SK-N-DZ (cell line): ENCODE data around the gene IL1RAPL2.

Experiments used
- DNase-seq: peaks from one replicate; pipeline ENCODE4 v3.0.0-alpha.2; 2015; ENCODE audit warnings: low spot score

The IL1RAPL2 gene

DNA sequence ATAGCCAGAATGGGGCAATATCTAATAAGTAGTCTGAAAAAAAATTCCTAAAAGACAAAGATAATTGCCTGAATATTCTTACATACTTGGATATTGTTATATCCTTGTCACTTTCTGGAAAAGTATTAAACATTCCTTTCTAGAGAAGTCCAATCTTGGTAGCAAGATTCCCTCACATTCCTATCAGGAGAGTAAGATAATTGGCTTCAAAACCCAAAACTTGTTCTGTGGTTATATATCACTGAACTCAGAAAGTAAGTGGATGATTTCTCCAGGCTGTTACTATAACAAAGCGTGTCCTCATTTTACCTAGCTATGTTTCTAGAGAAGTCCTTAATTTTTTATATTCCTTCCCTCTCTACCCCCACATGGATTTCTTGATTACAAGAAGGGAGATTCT, 700.5 kb downstream of the IL1RAPL2 start:
- no peak for DNase-seq

DNA sequence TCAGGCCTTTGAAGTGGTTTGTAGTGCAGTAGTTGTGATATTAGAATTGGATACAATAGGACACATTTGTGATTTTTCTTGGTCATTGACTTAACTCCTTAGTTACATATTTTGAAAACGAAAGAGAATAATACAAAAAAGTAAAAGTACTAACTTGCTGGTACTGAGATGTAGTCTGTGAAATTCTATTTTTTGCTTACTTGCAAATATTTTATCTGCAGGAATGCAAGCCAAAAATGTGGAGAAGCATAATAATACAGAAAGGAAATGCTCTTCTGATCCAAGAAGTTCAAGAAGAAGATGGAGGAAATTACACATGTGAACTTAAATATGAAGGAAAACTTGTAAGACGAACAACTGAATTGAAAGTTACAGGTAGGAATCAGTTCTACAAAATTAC, 701.2 kb downstream of the IL1RAPL2 start:
- no peak for DNase-seq

DNA sequence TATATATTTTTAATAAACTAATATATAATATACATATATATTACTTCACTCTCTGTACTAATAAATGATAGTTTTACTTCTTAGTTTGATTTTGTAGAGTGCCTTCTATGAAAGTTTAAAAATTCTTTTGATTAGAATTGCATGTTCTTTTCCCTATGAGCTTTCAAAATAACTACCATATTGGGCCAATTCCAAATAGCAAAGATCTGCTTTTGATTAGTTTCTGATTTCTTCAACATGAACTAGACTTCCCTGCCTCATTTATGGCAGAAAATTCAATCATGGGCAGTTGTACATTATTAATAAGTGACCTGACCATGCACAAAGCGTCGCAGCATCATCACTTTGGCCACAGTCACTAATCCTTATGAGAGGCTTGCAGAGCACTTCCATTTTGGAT, 703.4 kb downstream of the IL1RAPL2 start:
- DNase-seq, result no peak

DNA sequence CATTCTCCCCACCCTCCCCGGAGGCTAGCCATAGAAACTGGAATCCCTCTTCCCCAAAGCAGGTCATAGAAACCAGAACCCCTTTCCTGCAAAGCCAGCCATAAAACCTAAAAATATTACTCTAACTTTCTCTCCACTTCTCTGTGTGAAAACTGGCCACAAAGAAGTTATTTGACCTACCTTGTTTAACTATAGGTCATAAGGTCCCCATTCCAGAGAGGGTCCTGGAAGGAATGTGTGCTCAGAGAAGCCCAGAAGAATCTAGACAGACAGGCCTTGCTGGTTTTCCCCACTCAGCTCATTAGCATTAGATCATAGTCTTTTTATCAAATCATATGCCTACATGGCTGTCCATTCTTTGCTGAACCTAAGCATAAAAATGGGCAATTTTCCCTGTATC, 707.3 kb downstream of the IL1RAPL2 start:
- DNase-seq, result no peak

DNA sequence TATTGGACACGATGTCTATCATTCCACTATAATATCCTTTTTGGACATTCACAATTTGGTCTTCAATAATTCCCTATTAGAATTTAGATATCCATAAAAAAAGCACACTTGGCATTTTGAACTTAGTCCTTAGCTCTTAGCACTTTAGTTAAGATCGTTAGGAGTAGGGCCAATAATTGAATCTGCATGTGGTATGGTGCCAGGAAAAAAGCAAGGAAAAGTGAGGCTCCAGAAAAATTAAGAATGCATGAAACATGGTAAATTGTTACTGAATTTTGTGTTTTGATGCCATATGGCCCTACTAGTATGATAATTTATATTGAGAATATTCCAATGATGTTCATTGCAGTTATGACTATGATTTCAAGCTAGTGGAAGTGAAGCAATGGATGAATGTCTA, 708.1 kb downstream of the IL1RAPL2 start:
- DNase-seq, result no peak

DNA sequence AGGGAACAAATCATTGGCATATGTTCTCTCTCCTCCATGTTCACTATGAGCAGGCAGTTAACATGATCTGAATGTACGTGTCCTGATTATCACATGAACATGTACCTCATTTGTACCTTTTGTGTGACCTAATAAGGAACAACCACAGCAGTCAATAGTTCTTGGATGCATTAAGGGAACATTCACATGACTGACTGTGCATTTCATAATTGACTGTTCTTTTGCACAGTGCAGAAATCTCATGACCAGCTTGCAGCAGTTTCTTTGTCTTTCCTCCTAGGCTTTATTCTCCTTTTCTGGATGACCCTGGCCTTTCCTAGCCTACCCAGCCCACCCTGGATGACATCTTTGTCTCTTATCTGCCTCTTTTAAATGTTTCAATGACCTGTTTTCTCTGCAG, 711.1 kb downstream of the IL1RAPL2 start:
- DNase-seq, result no peak

DNA sequence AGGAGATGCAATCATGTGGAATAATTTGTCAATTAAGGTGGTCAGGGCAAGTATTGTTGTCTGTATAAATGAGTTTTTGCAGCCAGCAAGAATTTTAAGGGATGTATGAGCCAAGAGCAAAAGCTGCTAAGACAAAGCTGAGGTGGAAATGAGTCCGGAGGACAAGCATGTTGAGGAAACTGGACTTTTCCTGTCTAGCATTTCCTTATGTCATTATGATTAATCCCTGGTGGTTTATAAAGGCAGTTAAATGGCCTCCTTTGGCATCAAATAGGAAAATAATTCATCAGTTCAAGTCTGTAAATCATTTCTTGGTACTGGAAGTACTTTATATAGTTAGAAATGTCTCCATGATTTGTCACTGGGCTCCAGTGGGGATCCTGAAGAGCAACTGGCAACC, 716.1 kb downstream of the IL1RAPL2 start:
- no peak for DNase-seq

DNA sequence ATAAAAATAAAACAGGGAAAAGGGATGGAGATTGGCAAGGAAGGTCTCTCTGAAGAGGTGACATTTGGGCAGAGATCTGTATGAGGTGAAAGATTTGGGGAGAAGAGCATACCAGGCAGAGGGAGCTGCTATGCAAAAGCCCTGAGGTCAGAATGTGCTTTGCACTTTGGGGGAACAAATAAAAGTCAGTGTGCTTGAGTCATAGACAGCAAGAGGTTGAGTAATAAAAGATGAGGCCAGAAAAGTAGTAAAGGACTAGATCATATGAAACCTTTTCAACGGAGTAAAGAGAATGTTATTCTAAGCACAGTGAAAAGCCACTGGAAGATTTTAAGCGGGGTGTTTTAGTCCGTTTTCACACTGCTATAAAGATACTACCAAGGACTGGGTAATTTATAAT, 731.0 kb downstream of the IL1RAPL2 start:
- DNase-seq, result no peak

DNA sequence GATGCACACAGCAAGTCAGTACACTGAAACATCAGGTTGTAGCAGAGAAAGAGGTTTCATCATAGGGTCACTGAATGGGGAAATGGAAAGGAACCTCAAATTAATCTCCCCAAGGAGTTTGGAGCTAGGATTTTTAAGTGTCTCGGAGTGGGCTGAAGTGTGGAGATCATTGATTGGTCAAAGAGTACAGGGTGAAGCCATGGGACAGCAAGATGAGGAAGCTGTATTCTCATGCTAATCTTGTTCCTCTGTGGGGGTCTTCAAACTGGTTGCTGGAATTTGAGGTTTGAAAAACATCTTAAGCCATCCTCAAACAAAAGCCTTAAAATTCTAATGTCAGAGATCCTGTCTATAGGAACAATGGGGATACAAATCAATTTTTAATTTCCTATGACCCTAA, 733.3 kb downstream of the IL1RAPL2 start:
- DNase-seq, result no peak

DNA sequence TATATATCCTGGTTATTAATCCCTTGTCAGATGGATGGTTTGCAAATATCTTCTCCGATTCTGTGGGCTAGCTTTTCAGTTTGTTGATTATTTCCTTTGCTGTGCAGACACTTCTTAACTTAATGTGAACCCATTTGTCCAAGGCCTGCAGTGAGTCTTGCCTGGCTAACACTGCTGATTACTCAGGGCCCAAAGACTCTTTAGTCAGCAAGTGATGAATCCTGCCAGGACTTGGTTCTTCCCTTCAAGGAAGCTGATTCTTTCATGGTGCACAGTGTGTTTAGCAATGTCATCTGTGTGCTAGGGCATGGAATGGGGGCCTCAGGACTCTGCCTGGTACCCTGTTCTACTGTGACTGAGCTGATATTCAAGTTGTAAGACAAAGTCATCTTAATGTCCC, 736.2 kb downstream of the IL1RAPL2 start:
- no peak for DNase-seq

DNA sequence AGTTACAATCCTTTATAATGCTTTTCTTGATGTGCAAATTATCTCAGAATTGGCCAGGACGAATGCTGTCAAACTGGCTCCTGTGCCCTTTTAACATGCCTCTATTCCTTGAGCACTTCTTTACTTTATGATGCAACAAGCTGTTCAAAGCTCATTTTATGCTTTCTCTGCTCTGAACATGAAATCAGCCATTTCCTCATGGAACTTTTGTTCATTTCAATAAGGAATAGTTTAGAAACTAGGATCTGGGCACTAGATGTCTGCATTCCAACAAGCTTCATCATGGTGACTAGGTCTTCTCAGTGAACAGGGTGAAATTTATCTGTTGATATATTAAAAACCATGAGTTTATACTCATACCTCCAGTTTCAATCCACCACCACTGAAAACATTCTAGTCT, 741.8 kb downstream of the IL1RAPL2 start:
- DNase-seq, result no peak

DNA sequence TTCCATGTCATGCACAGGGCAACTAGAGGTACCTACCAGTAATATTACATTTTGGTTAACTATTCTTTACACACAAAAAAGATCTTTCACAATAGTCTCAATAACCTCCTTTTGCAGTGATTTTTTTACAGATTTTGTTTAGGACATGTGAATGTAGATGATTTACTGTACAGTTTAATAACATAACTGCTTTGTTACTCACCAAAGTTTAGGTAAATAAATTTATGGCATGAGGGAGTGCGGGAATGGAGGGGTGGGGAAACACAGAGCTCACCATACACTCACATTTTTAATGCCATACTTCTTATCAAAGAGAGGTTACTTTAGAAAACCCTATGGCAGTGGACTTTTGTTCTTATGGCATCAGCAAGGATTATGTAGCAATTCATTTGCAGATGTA, 747.6 kb downstream of the IL1RAPL2 start:
- DNase-seq, result no peak

DNA sequence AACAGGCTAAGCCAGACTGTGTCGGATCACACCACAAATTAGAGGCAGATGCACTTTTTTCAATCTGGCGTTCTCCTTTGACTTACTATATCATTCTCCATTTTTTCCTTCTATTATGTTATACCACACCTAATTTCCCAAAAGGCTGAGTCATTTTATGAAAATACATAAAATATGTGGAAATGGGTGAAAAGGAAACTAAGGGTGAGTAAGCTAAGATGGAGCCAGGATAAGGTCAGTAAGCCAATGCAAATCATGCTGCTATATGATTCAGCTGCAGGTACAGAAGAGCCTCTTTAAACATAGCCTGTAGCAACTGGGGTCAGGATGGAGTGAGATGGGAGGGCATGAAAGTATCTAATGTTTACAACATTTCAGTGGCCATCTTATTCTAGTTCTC, 748.5 kb downstream of the IL1RAPL2 start:
- DNase-seq, result no peak

DNA sequence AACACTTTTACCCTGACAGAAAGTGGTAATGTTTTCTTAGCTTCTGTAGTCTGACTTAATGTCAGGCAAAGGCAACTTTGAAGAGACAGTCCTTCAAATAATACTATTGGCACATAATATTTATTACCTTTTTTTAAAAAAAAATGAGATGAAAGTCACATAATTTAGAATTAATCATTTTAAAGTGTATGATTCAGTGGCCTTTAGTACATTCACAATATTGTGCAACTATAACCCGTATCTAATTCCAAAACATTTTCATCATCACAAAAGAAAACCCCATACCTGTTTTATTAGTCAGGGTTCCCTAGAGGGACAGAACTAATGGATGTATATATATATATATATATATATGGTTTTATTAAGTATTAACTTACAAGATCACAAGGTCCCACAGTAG, 749.2 kb downstream of the IL1RAPL2 start:
- no peak for DNase-seq

DNA sequence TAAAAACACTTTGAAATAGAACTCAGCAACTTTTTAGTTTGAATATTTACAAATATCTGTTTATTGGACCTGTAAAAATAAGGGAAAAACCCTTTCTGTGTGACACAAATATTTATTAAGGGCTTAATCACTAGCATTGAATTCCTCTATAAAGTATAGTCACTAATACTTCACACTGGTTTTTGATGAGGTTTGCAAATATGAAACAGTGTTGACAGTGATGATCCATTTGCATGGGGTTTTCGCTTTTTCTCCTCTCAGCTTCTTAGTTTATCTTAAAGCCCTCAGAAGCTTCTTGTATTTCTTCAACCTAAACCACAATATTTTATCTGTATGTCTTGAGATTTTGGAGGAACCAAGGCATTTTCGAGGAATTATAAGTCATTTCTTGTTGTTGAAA, 751.1 kb downstream of the IL1RAPL2 start:
- DNase-seq, result no peak

DNA sequence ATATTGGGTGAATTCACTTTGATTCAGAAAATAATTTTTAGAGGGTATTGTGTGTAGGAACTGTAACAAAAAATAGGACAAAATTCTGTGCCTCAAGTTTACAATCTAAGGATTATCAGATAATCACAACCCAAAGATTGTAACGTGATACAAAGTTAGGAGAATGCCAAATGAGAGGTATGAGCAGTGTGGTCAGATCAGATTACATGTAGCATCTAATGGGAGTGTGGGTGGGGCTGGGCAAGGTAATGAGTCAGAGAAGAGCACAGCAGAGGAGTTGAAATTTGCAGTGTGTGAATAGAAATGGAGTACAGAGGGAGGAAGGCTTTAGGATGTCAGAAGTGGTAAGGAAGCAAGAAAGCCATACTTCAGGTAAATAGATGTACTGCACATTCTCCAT, 757.9 kb downstream of the IL1RAPL2 start:
- DNase-seq, result no peak

DNA sequence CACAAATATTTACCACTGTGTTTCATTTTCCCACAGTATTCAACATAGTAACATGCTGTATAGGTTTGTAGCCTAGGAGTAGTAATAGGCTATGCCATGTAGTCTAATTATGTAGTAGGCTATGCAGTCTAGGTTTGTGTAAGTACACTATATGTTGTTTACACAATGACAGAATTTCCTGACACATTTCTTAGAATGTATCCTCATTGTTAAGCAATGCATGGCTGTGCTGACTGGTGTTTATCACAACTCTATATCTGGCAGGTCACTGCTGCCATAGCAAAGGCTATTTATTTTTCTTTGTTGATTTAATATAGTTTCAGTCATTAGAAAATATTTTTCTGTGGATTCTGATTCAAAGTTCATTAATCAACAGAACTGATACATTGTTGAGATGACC, 762.8 kb downstream of the IL1RAPL2 start:
- no peak for DNase-seq

DNA sequence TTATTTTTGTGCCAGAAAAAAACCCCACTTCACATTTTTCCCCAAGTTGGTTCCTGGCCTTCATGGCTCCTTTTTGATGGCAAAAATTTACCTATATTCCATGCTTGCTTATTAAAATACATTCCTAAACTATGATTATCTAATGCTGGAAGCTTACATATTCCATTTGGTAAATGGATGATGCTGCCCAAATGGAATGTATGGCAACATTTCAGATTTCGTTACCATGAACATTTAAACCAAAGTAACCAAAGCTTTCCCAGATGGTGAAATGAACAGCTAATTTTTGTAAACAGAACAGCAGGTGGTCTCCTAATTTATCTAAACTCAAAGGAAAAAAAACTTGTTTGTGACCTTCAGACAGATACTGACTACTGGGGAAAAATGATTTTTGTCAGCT, 765.2 kb downstream of the IL1RAPL2 start:
- no peak for DNase-seq

DNA sequence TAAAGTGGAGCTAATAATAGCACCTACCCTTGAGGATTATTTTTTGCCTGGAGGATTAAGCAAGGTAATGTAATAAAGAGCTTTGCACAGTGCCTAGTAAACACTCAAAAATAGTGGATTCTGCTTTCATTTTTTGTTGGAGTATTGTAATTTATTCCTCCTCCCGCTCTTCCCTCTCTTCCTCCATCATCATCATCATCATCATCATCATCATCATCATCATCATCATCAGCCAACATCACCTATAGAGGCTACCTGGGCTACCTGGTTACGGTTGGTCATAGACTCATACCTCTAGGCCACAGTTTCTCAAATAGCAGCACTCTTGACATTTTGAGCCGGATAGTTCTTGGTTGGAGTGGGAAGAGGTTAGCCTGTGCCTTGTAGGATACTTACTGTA, 781.4 kb downstream of the IL1RAPL2 start:
- DNase-seq, result no peak

DNA sequence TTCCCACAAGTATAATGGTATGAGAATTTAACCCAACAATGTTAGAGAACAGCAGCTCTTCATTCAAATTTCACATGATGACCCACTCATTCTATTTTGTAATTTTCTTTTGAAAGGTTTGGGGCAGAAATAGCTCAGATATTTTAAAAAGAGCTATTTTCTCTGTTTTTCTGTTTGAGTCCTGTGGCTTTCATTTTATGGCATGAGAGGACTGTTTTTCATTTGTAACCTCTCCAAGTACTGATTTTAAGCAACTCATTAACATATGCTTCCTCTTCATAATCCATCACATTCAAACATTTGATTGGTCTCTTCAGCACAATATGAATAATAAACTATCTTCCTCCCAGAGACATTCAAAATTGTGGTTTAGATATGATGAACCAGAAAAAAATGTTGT, 783.5 kb downstream of the IL1RAPL2 start:
- DNase-seq, result no peak

DNA sequence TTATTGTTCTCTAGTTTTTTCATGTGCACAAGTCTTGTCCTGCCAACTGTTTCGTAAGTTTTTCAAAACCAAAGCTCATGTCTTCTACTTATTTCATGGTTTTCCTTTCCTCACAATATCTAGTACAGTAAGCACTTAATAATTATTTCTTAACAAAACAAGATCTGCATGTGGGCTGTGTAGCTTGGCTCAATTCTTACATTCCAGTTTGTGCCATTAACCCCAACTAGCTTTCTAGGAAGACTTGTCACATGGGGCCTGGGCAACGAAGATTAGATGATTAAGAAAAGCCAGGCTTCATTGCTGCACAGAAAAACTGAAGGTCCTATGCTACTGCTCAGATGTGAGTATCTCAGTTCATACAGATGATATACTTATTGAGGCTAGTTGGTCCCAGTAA, 809.8 kb downstream of the IL1RAPL2 start:
- no peak for DNase-seq

DNA sequence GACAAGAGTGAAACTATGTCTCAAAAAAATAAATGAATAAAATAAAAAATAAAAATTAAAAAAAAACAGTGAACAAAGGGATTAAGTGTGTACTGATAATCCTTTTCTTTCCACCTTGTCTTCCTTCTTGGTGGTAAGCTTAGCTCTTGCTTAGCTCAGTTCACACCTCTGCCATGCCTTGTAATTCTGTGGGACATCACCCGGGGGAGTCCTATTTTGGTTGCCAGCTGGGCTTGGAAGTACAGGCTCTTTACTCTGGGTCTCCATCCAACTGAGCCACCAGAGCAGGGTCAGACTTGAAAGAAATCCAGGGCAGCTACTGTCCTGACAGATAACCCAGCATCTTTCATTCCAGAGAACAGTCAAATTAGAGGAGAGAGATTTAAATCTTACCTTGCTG, 858.7 kb downstream of the IL1RAPL2 start:
- no peak for DNase-seq

DNA sequence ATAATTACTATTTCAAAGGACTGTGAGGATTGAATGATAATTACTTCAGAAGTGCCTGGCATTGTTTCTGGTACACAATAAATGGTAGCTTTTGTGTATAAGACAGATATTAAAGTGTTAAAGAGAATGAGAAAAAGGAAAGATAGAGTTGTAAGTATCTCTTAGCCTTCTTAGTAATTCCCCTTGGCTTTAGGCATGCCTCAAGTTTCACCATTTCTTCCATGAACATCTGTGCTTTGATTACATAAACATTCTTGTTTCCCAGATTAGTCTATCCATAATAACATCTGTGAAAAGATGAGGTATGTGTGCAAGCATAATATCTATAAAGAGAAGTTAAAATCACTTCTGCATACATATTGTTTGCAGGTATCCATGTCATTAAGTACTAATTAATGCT, 885.4 kb downstream of the IL1RAPL2 start:
- no peak for DNase-seq

DNA sequence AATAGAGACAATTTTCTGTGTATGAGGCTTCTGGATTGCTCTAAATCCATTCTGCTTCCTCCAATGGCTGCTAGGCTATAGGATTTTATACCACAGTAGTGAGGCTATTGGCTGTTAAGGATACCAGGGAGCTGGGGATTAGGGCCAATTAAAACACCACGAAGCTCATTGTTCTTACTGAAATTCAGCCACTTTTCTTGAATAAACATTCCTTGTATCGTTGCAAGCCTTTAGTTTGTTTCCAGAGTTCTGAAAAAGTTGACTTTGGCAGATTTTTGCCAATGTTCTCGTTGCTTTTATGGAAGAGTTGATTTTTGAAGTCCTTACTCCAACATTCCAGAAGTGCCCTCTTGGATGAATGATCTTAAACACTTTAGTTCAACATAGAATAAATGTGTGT, 892.8 kb downstream of the IL1RAPL2 start:
- no peak for DNase-seq

DNA sequence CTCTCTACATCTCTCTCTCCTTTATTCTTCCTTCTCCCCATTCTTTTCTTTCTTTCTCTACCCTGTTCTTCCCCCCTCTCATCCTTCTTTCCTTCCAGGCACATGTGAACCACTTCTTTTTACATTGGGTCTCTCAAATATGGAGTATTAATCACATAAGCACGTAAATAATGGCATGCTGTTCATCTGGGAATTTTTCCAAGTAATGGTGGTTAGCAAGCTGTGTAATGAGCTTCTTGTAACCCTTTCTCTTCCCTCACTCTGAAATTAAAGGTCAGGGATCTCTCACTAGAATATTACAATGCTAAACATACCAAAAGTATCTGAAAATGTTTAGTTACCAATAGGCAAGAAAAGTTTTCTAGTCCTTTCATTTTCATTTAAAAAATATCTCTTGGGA, 894.4 kb downstream of the IL1RAPL2 start:
- no peak for DNase-seq
